Liver (tissue), 9 donors: Measurements from ENCODE around the gene NKIRAS1. TPM values are rescaled to one million over a fixed set of nuclear protein-coding genes. Genes with fewer than 3 reads are reported as not detected.
"Not testable (repeated sequence)": the region's sequence is repeated elsewhere in the genome, so short reads cannot be mapped to it uniquely, and the experiment has no call there.

ENCODE experiments used
- DNase-seq: peaks from one replicate; pipeline ENCODE4 v3.0.0-alpha.2; 2017; ENCODE audit warnings: low spot score
- H3K27ac ChIP-seq, 2 donors: one replicate each; pipeline ENCODE4 v1.7.0; 2013; ENCODE audit warnings: inconsistent platforms in 2 of 2, low read length in 2 of 2, control low read depth in 1 of 2, low read depth in 1 of 2, mild to moderate bottlenecking in 1 of 2
- H3K27me3 ChIP-seq, 4 donors: one replicate each; pipeline versions ENCODE4 v1.6.1 to v1.7.0; 2013; ENCODE audit warnings: low read length in 3 of 4, inconsistent platforms in 1 of 4, mild to moderate bottlenecking in 1 of 4, moderate library complexity in 1 of 4; ENCODE audit not compliant: control insufficient read depth in 4 of 4, insufficient read depth in 4 of 4
- H3K36me3 ChIP-seq, 4 donors: one replicate each; pipeline versions ENCODE4 v1.6.1 to v1.7.0; 2013; ENCODE audit warnings: low read length in 3 of 4, mild to moderate bottlenecking in 3 of 4, low read depth in 1 of 4, moderate library complexity in 1 of 4; ENCODE audit not compliant: control insufficient read depth in 4 of 4, insufficient read depth in 3 of 4
- H3K4me1 ChIP-seq, 4 donors: one replicate each; pipeline versions ENCODE4 v1.6.1 to v1.7.0; 2013; ENCODE audit warnings: low read length in 3 of 4, mild to moderate bottlenecking in 3 of 4, moderate library complexity in 1 of 4; ENCODE audit not compliant: control insufficient read depth in 4 of 4, insufficient read depth in 4 of 4
- H3K4me3 ChIP-seq, 3 donors: one replicate each; pipeline versions ENCODE4 v1.6.1 to v1.7.0; 2013; ENCODE audit warnings: low read length in 3 of 3, control low read depth in 1 of 3, low read depth in 1 of 3, mild to moderate bottlenecking in 1 of 3
- H3K9ac ChIP-seq, 2 donors: one replicate each; pipeline ENCODE4 v1.7.0; 2013; ENCODE audit warnings: low read length in 2 of 2, mild to moderate bottlenecking in 2 of 2, moderate library complexity in 2 of 2, control low read depth in 1 of 2, low read depth in 1 of 2
- H3K9me3 ChIP-seq, 4 donors: one replicate each; pipeline versions ENCODE4 v1.6.1 to v1.7.0; 2013; ENCODE audit warnings: low read length in 3 of 4; ENCODE audit not compliant: control insufficient read depth in 4 of 4
- EGR1 ChIP-seq, 2 donors: IDR thresholded peaks; 2 replicates each; pipeline ENCODE4 v1.6.1; 2016 to 2018; ENCODE audit warnings: antibody characterized with exemption in 2 of 2, low read depth in 2 of 2
- FOXA2 ChIP-seq: IDR thresholded peaks from 2 replicates; pipeline ENCODE4 v1.6.1; 2016; ENCODE audit warnings: antibody characterized with exemption
- GABPA ChIP-seq, 2 donors: IDR thresholded peaks in 1 of 2; conservative IDR thresholded peaks in 1 of 2; 2 replicates each; pipeline ENCODE4 v1.6.1; 2016; ENCODE audit warnings: antibody characterized with exemption in 2 of 2, mild to moderate bottlenecking in 1 of 2, moderate library complexity in 1 of 2
- HNF4G ChIP-seq: IDR thresholded peaks from 2 replicates; pipeline ENCODE4 v1.6.1; 2016; ENCODE audit warnings: antibody characterized with exemption
- JUND ChIP-seq, 2 donors: IDR thresholded peaks; 2 replicates each; pipeline ENCODE4 v1.6.1; 2016; ENCODE audit warnings: antibody characterized with exemption in 2 of 2
- NR2F2 ChIP-seq: IDR thresholded peaks from 2 replicates; pipeline ENCODE4 v1.6.1; 2016; ENCODE audit warnings: antibody characterized with exemption
- RAD21 ChIP-seq, 2 donors: IDR thresholded peaks; 2 replicates each; pipeline ENCODE4 v1.6.1; 2016; ENCODE audit warnings: antibody characterized with exemption in 2 of 2, mild to moderate bottlenecking in 2 of 2
- RXRA ChIP-seq, 2 donors: IDR thresholded peaks; 2 replicates each; pipeline ENCODE4 v1.6.1; 2017 to 2018; ENCODE audit warnings: antibody characterized with exemption in 2 of 2, mild to moderate bottlenecking in 1 of 2
- SP1 ChIP-seq: IDR thresholded peaks from 2 replicates; pipeline ENCODE4 v1.6.1; 2018; ENCODE audit warnings: antibody characterized with exemption, mild to moderate bottlenecking
- TAF1 ChIP-seq: conservative IDR thresholded peaks from 2 replicates; pipeline ENCODE4 v1.6.1; 2016; ENCODE audit warnings: antibody characterized with exemption, mild to moderate bottlenecking
- YY1 ChIP-seq: IDR thresholded peaks from 2 replicates; pipeline ENCODE4 v1.6.1; 2016; ENCODE audit warnings: antibody characterized with exemption, mild to moderate bottlenecking
- WGBS: extraction: QIAGEN DNeasy Blood & Tissue Kit; methylation state at CpG from one replicate; pipeline ENCODE4 v1.1.7; 2013; 5-methylcytosine and 5-hydroxymethylcytosine counted together
- polyA plus RNA-seq, 2 donors: library from polyadenylated mRNA; stranded (reverse) in 1 of 2; unstranded in 1 of 2; fragments of 200-250 nt in 1 of 2; fragments of >200 nt in 1 of 2; fragmentation: Nextera tagmentation in 1 of 2; extraction: Ambion mirVana in 1 of 2; gene quantifications; one replicate each; pipeline versions ENCODE4 v1.2.1 to v1.2.3, GENCODE V29; 2013 to 2015
- total RNA-seq, 2 donors: library from RNA; depleted of rRNA; stranded (reverse); fragments of >200 nt; gene quantifications; one replicate each; pipeline ENCODE4 v1.2.3, GENCODE V29; 2014
- TF ChIP-seq, protein P1 (sequence below): fragments of 150-350 bp; IDR thresholded peaks from 2 replicates; pipeline ENCODE4 v1.5.1; 2017; ENCODE audit warnings: improper control_type of control experiment, low read depth, low read length; ENCODE audit not compliant: missing input control
- TF ChIP-seq, protein P2 (sequence below): IDR thresholded peaks from 2 replicates; pipeline ENCODE4 v1.6.1; 2016; ENCODE audit warnings: antibody characterized with exemption
- TF ChIP-seq, protein P3 (sequence below): IDR thresholded peaks from 2 replicates; pipeline ENCODE4 v1.6.1; 2016; ENCODE audit warnings: antibody characterized with exemption, mild to moderate bottlenecking
- TF ChIP-seq, protein P4 (sequence below): IDR thresholded peaks from 2 replicates; pipeline ENCODE4 v1.6.1; 2016; ENCODE audit warnings: antibody characterized with exemption
- donor health status: healthy.
- donor health status: healthy.
- donor health status: healthy.
- donor health status: healthy.
- donor health status: healthy.

Gene NKIRAS1
- total and polyA plus RNA-seq, 4 donors, result 4.6 to 12.6 (median 8.4) TPM

DNA sequence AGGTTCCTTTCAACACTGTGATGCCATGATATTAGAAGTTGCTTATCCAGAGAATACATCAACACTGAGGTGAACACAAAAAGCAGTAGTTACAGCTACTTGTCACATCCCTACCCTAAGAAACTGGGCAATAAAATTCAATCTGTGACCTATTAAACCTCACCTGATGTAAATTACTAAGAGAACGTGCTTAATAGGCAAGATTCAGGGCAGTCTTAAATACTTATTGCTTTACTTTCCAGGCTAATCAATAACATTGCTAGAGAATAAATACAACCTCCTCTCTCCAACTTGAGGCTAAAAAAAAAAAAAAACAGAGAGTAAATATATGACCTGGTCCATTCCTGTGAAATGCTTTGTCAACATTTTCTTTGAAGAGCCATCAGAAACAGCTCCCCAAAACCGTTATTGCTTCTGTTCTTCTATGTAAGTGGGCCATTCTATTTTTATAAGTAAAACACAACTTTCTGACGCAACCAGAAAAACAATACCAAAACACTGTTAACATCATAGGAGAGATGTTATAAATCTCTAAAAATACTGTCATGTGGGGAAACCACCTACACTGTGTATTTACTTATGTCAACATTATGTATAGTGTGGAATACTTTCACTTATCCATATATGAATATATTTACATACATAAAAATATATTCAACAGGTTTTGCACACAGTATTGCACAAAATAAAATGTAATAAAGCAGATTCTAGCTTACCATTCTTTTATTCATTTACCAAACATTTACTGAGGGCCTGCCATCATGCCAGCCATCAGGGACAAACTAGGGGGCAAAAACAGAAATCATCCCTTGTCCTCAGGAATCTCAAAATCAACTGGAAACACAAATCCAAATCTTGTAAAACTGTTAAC, 2.7 kb downstream of the NKIRAS1 start:
- Histone ChIP-seq H3K4me3 (no peak overlapping the region), H3K4me1 (peaks cover 0 to 37% (median 28%) of the 10 kb centered on the region in 4 donors), H3K9ac (peak overlapping the region in 1 of 2 donors; percentile 33), H3K9me3 (no peaks in the 10 kb centered on the region), H3K27ac (peak overlapping the region; percentile 88 to 96), H3K36me3 (peaks cover 0 to 13% (median 7%) of the 10 kb centered on the region in 4 donors), H3K27me3 (no peaks in the 10 kb centered on the region)
- whole genome bisulfite sequencing, result 44% methylated on average over 3 of the region's 3 CpGs
- TF ChIP-seq FOXA2 (peak; percentile 11), RAD21 (IDR thresholded peaks at IDR 0.05) (peak in 1 of 2 donors; percentile 4)
- TF ChIP-seq, protein P1, sequence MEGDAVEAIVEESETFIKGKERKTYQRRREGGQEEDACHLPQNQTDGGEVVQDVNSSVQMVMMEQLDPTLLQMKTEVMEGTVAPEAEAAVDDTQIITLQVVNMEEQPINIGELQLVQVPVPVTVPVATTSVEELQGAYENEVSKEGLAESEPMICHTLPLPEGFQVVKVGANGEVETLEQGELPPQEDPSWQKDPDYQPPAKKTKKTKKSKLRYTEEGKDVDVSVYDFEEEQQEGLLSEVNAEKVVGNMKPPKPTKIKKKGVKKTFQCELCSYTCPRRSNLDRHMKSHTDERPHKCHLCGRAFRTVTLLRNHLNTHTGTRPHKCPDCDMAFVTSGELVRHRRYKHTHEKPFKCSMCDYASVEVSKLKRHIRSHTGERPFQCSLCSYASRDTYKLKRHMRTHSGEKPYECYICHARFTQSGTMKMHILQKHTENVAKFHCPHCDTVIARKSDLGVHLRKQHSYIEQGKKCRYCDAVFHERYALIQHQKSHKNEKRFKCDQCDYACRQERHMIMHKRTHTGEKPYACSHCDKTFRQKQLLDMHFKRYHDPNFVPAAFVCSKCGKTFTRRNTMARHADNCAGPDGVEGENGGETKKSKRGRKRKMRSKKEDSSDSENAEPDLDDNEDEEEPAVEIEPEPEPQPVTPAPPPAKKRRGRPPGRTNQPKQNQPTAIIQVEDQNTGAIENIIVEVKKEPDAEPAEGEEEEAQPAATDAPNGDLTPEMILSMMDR, result no peak
- DNase-seq, result no peak

DNA sequence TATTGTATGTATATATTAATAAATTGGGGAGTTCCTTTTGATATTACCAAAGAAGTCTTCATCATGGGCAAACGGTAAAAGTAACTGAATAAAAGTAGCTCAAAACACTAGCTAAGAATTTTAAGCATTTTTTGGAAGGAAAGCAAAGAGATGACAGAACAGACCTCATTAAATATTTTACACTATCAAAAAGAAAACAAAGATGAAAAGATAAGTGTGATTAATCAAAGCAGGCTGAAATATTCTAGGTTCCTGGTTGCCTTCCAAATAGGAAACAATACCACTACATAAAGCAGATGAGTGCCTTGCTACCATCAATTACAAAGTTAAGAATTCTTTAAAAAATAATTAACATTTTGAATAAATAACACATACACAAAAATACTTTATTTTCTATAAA, 3.6 kb downstream of the NKIRAS1 start:
- Histone ChIP-seq H3K9me3 (no peaks in the 10 kb centered on the region), H3K27me3 (no peaks in the 10 kb centered on the region), H3K4me3 (no peak overlapping the region), H3K9ac (no peak overlapping the region), H3K4me1 (peaks cover 0 to 30% (median 23%) of the 10 kb centered on the region in 4 donors), H3K36me3 (peaks cover 0 to 13% (median 5%) of the 10 kb centered on the region in 4 donors), H3K27ac (no peak overlapping the region)
- WGBS, result 93% methylated on average over 1 of the region's 1 CpG
- DNase-seq, result no peak
- TF ChIP-seq JUND (IDR thresholded peaks at IDR 0.05) (no peak), TAF1 (no peak), RAD21 (IDR thresholded peaks at IDR 0.05) (no peak), NR2F2 (no peak), YY1 (no peak), EGR1 (IDR thresholded peaks at IDR 0.05; ENCODE audit: low read depth in 2 of 2) (no peak), GABPA (IDR thresholded peaks at IDR 0.05 in 1 of 2, conservative IDR thresholded peaks at IDR 0.05 in 1 of 2) (no peak), HNF4G (no peak), SP1 (no peak), FOXA2 (no peak), RXRA (IDR thresholded peaks at IDR 0.05) (no peak)
- TF ChIP-seq, protein P2, sequence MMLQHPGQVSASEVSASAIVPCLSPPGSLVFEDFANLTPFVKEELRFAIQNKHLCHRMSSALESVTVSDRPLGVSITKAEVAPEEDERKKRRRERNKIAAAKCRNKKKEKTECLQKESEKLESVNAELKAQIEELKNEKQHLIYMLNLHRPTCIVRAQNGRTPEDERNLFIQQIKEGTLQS, result no peak
- TF ChIP-seq, protein P1, result no peak
- TF ChIP-seq, protein P3, sequence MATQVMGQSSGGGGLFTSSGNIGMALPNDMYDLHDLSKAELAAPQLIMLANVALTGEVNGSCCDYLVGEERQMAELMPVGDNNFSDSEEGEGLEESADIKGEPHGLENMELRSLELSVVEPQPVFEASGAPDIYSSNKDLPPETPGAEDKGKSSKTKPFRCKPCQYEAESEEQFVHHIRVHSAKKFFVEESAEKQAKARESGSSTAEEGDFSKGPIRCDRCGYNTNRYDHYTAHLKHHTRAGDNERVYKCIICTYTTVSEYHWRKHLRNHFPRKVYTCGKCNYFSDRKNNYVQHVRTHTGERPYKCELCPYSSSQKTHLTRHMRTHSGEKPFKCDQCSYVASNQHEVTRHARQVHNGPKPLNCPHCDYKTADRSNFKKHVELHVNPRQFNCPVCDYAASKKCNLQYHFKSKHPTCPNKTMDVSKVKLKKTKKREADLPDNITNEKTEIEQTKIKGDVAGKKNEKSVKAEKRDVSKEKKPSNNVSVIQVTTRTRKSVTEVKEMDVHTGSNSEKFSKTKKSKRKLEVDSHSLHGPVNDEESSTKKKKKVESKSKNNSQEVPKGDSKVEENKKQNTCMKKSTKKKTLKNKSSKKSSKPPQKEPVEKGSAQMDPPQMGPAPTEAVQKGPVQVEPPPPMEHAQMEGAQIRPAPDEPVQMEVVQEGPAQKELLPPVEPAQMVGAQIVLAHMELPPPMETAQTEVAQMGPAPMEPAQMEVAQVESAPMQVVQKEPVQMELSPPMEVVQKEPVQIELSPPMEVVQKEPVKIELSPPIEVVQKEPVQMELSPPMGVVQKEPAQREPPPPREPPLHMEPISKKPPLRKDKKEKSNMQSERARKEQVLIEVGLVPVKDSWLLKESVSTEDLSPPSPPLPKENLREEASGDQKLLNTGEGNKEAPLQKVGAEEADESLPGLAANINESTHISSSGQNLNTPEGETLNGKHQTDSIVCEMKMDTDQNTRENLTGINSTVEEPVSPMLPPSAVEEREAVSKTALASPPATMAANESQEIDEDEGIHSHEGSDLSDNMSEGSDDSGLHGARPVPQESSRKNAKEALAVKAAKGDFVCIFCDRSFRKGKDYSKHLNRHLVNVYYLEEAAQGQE, result no peak
- TF ChIP-seq, protein P4, sequence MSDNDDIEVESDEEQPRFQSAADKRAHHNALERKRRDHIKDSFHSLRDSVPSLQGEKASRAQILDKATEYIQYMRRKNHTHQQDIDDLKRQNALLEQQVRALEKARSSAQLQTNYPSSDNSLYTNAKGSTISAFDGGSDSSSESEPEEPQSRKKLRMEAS, result no peak

DNA sequence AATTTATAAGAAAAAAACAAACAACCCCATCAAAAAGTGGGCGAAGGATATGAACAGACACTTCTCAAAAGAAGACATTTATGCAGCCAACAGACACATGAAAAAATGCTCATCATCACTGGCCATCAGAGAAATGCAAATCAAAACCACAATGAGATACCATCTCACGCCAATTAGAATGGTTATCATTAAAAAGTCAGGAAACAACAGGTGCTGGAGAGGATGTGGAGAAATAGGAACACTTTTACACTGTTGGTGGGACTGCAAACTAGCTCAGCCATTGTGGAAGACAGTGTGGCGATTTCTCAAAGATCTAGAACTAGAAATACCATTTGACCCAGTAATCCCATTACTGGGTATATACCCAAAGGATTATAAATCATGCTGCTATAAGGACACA, 4.5 kb downstream of the NKIRAS1 start:
- H3K9ac ChIP-seq, DNase-seq, H3K27me3 ChIP-seq, H3K27ac ChIP-seq, H3K9me3 ChIP-seq, H3K4me3 ChIP-seq: not testable (repeated sequence)
- 92% methylated on average over 3 of the region's 3 CpGs for WGBS
- Histone ChIP-seq H3K36me3 (peaks cover 0 to 17% (median 8%) of the 10 kb centered on the region in 4 donors), H3K4me1 (peaks cover 0 to 25% (median 18%) of the 10 kb centered on the region in 4 donors)
